ENCODE measurements around the gene JMJD1C.

The JMJD1C gene

GRCh38 chr10:63369711-63370110 is 96.1 kb downstream of the JMJD1C start:
- Histone ChIP-seq H3F3A (ENCODE audit: insufficient read depth) (no peaks in the 10 kb centered on the region), H4K20me1 (ENCODE audit: low read depth, low read length) (peaks cover 9% of the 10 kb centered on the region; the same call in 1 of the 2 replicates), H3K27ac (ENCODE audit: low read depth, low read length) (no peak overlapping the region), H3K4me2 (ENCODE audit: low read depth, low read length, poor library complexity, severe bottlenecking) (no peak overlapping the region), H3K36me3 (ENCODE audit: low read length) (no peaks in the 10 kb centered on the region), H3K9ac (ENCODE audit: low read length) (no peak overlapping the region), H3K79me2 (ENCODE audit: insufficient read depth, low read length) (0 out of 2 replicates have a peak, but pooled peaks cover 5% of the 10 kb centered on the region), H3K4me3 (ENCODE audit: insufficient read depth, low read length, poor library complexity, severe bottlenecking) (no peak overlapping the region), H2AFZ (ENCODE audit: low read depth, low read length, severe bottlenecking) (no peak overlapping the region), H3K9me3 (ENCODE audit: insufficient read depth, low read length) (no peaks in the 10 kb centered on the region), H3K9me2 (replicated peaks; ENCODE audit: insufficient read depth, low read length) (no peaks in the 10 kb centered on the region), H3K27me3 (ENCODE audit: low read length) (no peaks in the 10 kb centered on the region)
- TF ChIP-seq CTCF (IDR thresholded peaks at IDR 0.05; ENCODE audit: insufficient read depth, low read length, poor library complexity, severe bottlenecking) (no peak), EZH2phosphoT487 (conservative IDR thresholded peaks at IDR 0.05; ENCODE audit: low read length) (no peak)

- no peaks in the 10 kb centered on the region for H3K9me3 ChIP-seq (ENCODE audit: insufficient read depth, low read length)
- no peak overlapping the region for H3K4me3 ChIP-seq (ENCODE audit: insufficient read depth, low read length, poor library complexity, severe bottlenecking)
- no peaks in the 10 kb centered on the region for H3K36me3 ChIP-seq (ENCODE audit: low read length)
- TF ChIP-seq CTCF (IDR thresholded peaks at IDR 0.05; ENCODE audit: insufficient read depth, low read length, poor library complexity, severe bottlenecking), result no peak
- TF ChIP-seq EZH2phosphoT487 (conservative IDR thresholded peaks at IDR 0.05; ENCODE audit: low read length), result no peak
- peaks cover 1% of the 10 kb centered on the region; the same call in 1 of the 2 replicates for H4K20me1 ChIP-seq (ENCODE audit: low read depth, low read length)
- H3F3A ChIP-seq (ENCODE audit: insufficient read depth), result no peaks in the 10 kb centered on the region
- no peak overlapping the region for H2AFZ ChIP-seq (ENCODE audit: low read depth, low read length, severe bottlenecking)
- no peaks in the 10 kb centered on the region for H3K27me3 ChIP-seq (ENCODE audit: low read length)
- no peak overlapping the region for H3K9ac ChIP-seq (ENCODE audit: low read length)
- H3K4me2 ChIP-seq (ENCODE audit: low read depth, low read length, poor library complexity, severe bottlenecking), result no peak overlapping the region
- H3K9me2 ChIP-seq (replicated peaks; ENCODE audit: insufficient read depth, low read length), result no peaks in the 10 kb centered on the region
- H3K79me2 ChIP-seq (ENCODE audit: insufficient read depth, low read length), result no peaks in the 10 kb centered on the region
- no peak overlapping the region for H3K27ac ChIP-seq (ENCODE audit: low read depth, low read length)
Observed at GRCh38 chr10:63368365-63368764, 97.4 kb downstream of the JMJD1C start.

GRCh38 chr10:63366933-63367332 is 98.8 kb downstream of the JMJD1C start:
- Histone ChIP-seq H3K9me2 (replicated peaks; ENCODE audit: insufficient read depth, low read length) (no peaks in the 10 kb centered on the region), H3F3A (ENCODE audit: insufficient read depth) (no peaks in the 10 kb centered on the region), H3K4me2 (ENCODE audit: low read depth, low read length, poor library complexity, severe bottlenecking) (no peak overlapping the region), H3K79me2 (ENCODE audit: insufficient read depth, low read length) (no peaks in the 10 kb centered on the region), H3K27ac (ENCODE audit: low read depth, low read length) (no peak overlapping the region), H3K9me3 (ENCODE audit: insufficient read depth, low read length) (no peaks in the 10 kb centered on the region), H3K27me3 (ENCODE audit: low read length) (no peaks in the 10 kb centered on the region), H3K4me3 (ENCODE audit: insufficient read depth, low read length, poor library complexity, severe bottlenecking) (no peak overlapping the region), H2AFZ (ENCODE audit: low read depth, low read length, severe bottlenecking) (no peak overlapping the region), H4K20me1 (ENCODE audit: low read depth, low read length) (no peaks in the 10 kb centered on the region), H3K36me3 (ENCODE audit: low read length) (no peaks in the 10 kb centered on the region), H3K9ac (ENCODE audit: low read length) (no peak overlapping the region)
- no peak for TF ChIP-seq CTCF (IDR thresholded peaks at IDR 0.05; ENCODE audit: insufficient read depth, low read length, poor library complexity, severe bottlenecking)
- TF ChIP-seq EZH2phosphoT487 (conservative IDR thresholded peaks at IDR 0.05; ENCODE audit: low read length), result no peak

Measured in SU-DHL-6 (cell line).